BLaER1 treated with 17β-estradiol and CSF1 and Interleukin-3, amounts not matched to agents 10 nM and 100 nM (cell line): ENCODE results near the gene MLEC.
A peak's percentile ranks its signal among the peaks of the same experiment; 100 is the strongest.

Source experiments
- H3K27ac ChIP-seq, 11 experiments: shearing (Covaris generic); formaldehyde crosslinking; 2 replicates each; pipeline ENCODE4 v1.8.1; 2022
- H3K27me3 ChIP-seq, 11 experiments: shearing (Covaris generic); formaldehyde crosslinking; 2 replicates each; pipeline ENCODE4 v1.8.1; 2022
- H3K36me3 ChIP-seq, 11 experiments: shearing (Covaris generic); formaldehyde crosslinking; 2 replicates each; pipeline ENCODE4 v1.8.1; 2022
- H3K4me1 ChIP-seq, 10 experiments: shearing (Covaris generic); formaldehyde crosslinking; 2 replicates each; pipeline ENCODE4 v1.8.1; 2022
- H3K4me2 ChIP-seq, 11 experiments: shearing (Covaris generic); formaldehyde crosslinking; 2 replicates each; pipeline ENCODE4 v1.8.1; 2022
- H3K4me3 ChIP-seq, 10 experiments: shearing (Covaris generic); formaldehyde crosslinking; 2 replicates each; pipeline ENCODE4 v1.8.1; 2022
- H3K9ac ChIP-seq, 11 experiments: shearing (Covaris generic); formaldehyde crosslinking; 2 replicates each; pipeline ENCODE4 v1.8.1; 2022
- H3K9me3 ChIP-seq, 11 experiments: shearing (Covaris generic); formaldehyde crosslinking; replicated peaks in 1 of 11; 2 replicates each; pipeline ENCODE4 v1.8.1; 2022
- H4K20me1 ChIP-seq, 11 experiments: shearing (Covaris generic); formaldehyde crosslinking; 2 replicates each; pipeline ENCODE4 v1.8.1; 2022
- Cebpa-rat ChIP-seq, 11 experiments: shearing (Covaris generic); IDR thresholded peaks; 2 replicates each; pipeline ENCODE4 v1.8.1; 2022

MLEC gene

DNA sequence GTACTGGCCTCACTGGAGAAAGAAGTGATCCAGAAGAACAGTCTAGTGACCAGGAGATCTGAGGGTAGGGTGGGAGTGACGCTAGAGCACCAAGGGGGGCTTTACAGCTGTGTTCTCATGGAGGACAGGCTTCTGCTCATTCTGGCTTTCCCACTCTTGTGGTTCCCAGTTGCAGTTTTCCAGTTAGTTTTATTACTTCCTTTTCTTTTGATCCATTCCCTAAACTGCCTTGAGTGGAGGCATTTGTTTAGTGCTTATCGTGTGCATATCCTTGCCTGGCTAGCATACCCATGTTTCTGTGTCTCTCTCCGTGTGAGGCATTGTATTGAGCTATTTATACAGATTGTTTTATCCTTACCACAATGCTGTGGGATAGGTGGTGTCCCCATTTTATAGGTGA is 4.0 kb downstream of the MLEC start:
- Histone ChIP-seq H3K27me3 (no peaks in the 10 kb centered on the region), H3K9me3 (no peaks in the 10 kb centered on the region), H3K36me3 (peaks cover 33 to 62% (median 38%) of the 10 kb centered on the region in 11 experiments), H4K20me1 (peaks cover 48 to 89% (median 72%) of the 10 kb centered on the region in 11 experiments; a peak in 21 of 22 replicates), H3K4me3 (peak overlapping the region in 6 of 10 experiments; percentile 8 to 96 (median 64); a peak in 8 of 20 replicates), H3K4me2 (peak overlapping the region; percentile 86 to 97 (median 94)), H3K4me1 (peaks cover 45 to 64% (median 48%) of the 10 kb centered on the region in 10 experiments), H3K9ac (peak overlapping the region; percentile 2 to 98 (median 30); a peak in 18 of 22 replicates), H3K27ac (peak overlapping the region in 9 of 11 experiments; percentile 1 to 52 (median 17); a peak in 16 of 22 replicates)
- no peak for TF ChIP-seq Cebpa-rat (IDR thresholded peaks at IDR 0.05)

DNA sequence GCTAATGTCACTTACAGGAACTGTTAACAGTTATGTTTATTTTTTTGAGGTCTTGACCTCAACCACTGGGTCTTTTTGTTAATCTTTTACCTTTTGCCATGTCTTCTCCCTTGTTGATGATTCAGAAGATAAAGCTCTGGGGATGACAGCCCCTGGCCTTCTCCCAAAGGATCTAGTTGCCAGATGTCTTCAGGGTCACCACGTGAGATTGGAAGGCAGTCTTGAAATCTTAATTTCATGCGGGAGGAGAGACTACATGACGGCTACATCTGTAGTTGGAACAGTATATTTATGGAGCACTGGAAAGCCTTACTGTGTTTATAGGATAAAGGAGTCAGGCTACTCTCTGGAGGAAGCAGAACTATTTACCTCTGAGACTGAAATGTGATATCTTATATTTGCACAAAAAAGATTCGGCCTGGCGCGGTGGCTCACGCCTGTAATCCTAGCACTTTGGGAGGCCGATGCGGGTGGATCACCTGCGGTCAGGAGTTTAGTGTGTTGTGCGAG is 5.6 kb downstream of the MLEC start:
- no peak for TF ChIP-seq Cebpa-rat (IDR thresholded peaks at IDR 0.05)
- Histone ChIP-seq H4K20me1 (peaks cover 48 to 85% (median 68%) of the 10 kb centered on the region in 11 experiments; a peak in 21 of 22 replicates), H3K36me3 (peaks cover 49 to 78% (median 54%) of the 10 kb centered on the region in 11 experiments), H3K4me2 (peak overlapping the region; percentile 86 to 97 (median 94)), H3K4me1 (peaks cover 44 to 78% (median 55%) of the 10 kb centered on the region in 10 experiments), H3K27ac (peak overlapping the region in 10 of 11 experiments; percentile 1 to 52 (median 20); a peak in 13 of 22 replicates), H3K27me3 (no peaks in the 10 kb centered on the region), H3K9ac (peak overlapping the region in 6 of 11 experiments; percentile 0 to 98 (median 54); a peak in 6 of 22 replicates), H3K9me3 (no peaks in the 10 kb centered on the region), H3K4me3 (no peak overlapping the region)

DNA sequence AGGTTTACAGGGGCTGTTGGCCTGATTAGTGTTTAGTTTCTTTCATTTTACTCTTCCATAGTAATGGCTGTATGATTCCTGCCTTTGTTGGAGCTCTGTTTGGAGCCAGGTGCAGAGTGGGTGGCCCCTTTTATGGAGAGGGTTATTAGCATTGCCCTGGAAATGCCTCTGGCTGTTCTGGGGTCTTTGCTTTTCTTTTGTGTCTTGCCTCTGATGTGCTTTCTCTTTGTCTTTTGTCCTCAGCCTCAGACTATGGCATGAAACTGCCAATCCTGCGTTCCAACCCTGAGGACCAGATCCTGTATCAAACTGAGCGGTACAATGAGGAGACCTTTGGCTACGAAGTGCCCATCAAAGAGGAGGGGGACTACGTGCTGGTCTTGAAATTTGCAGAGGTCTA is 6.9 kb downstream of the MLEC start:
- peaks cover 58 to 89% (median 64%) of the 10 kb centered on the region in 11 experiments for H3K36me3 ChIP-seq
- no peak overlapping the region for H3K4me2 ChIP-seq
- H4K20me1 ChIP-seq: peaks cover 43 to 72% (median 55%) of the 10 kb centered on the region in 11 experiments; a peak in 21 of 22 replicates
- no peak overlapping the region for H3K4me3 ChIP-seq
- no peak overlapping the region; a peak in 1 of 22 replicates for H3K27ac ChIP-seq
- no peaks in the 10 kb centered on the region for H3K27me3 ChIP-seq
- no peaks in the 10 kb centered on the region for H3K9me3 ChIP-seq
- no peak overlapping the region for H3K9ac ChIP-seq
- H3K4me1 ChIP-seq: peaks cover 55 to 90% (median 66%) of the 10 kb centered on the region in 10 experiments
- TF ChIP-seq Cebpa-rat (IDR thresholded peaks at IDR 0.05): no peak

DNA sequence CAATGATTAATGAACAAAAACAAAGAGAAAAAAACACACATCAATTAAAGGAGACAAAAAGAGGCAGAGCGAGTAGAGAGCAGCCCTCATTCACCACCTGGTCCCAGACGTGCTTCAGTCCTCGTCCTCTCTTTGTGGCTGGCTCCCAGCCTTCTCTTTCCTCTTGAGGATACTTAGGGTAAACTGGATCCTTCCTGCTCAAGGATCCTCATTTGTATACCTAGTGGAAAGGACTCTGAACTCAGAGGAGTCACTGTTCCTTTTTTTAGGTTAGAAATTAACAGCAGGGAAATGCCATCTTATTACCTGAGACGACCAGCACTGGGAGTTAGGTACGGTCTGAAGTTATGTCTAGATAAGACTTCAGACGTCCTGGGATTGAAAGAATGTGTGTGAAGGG is 9.7 kb downstream of the MLEC start:
- H3K4me2 ChIP-seq: no peak overlapping the region
- no peak for TF ChIP-seq Cebpa-rat (IDR thresholded peaks at IDR 0.05)

DNA sequence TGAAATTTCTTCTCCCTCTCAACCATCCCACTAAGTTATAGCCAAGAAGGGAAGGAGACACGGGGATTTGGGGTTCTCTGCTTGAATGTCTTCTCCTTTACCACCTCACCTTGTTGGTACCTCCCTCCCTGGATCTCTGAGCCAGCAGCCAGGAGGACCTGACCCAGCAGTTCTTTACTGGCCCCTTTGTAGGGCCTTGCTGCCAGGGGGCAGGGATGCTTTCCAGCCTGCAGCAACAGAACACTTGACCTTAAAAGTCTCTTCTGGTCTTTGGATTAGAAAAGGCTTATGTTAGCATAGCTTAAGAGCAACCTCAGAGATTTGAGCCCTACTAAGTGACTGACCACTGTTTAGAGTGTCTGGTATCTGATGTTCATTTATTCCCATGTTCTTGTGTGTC is 10.4 kb downstream of the MLEC start:
- Histone ChIP-seq H3K9ac (no peak overlapping the region; a peak in 1 of 22 replicates), H3K9me3 (no peaks in the 10 kb centered on the region), H3K36me3 (peaks cover 86 to 100% (median 97%) of the 10 kb centered on the region in 11 experiments), H3K4me2 (peak overlapping the region in 8 of 11 experiments; percentile 60 to 91 (median 78); a peak in 11 of 22 replicates), H4K20me1 (peaks cover 8 to 67% (median 22%) of the 10 kb centered on the region in 11 experiments; a peak in 19 of 22 replicates), H3K27ac (peak overlapping the region in 9 of 11 experiments; percentile 4 to 83 (median 78); a peak in 13 of 22 replicates), H3K27me3 (no peaks in the 10 kb centered on the region), H3K4me1 (peaks cover 35 to 70% (median 46%) of the 10 kb centered on the region in 10 experiments), H3K4me3 (no peak overlapping the region)
- TF ChIP-seq Cebpa-rat (IDR thresholded peaks at IDR 0.05): no peak

More for the DNA sequence above, 9.7 kb downstream of the MLEC start:
- H3K27ac ChIP-seq: peak overlapping the region in 2 of 11 experiments; percentile 82 to 83; a peak in 1 of 22 replicates
- H3K36me3 ChIP-seq: peaks cover 78 to 97% (median 92%) of the 10 kb centered on the region in 11 experiments
- no peaks in the 10 kb centered on the region for H3K27me3 ChIP-seq
- no peaks in the 10 kb centered on the region for H3K9me3 ChIP-seq
- H3K4me1 ChIP-seq: peaks cover 42 to 77% (median 53%) of the 10 kb centered on the region in 10 experiments
- H3K9ac ChIP-seq: no peak overlapping the region
- no peak overlapping the region for H3K4me3 ChIP-seq
- peaks cover 16 to 67% (median 29%) of the 10 kb centered on the region in 11 experiments; a peak in 19 of 22 replicates for H4K20me1 ChIP-seq

DNA sequence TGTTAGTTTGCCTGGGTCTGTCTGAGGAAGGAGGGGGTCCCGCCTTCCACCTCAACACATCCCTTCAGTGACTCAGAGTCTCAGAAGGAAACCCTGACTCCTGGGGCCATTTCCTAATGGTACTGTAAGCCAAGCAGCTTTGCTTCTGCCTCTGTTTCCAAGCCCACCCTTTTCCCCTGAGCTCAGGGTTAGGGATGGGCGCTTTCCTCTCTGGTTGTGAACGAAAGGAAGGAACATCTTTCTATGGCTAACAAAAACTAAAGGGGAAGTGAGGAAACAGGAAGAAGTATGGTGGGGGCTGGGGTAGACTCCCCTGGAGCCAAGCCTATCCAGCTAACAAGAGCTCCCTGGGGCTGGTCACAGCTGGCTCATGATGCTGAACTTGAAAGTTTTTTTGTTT is 11.7 kb downstream of the MLEC start:
- H4K20me1 ChIP-seq: peaks cover 0 to 65% (median 10%) of the 10 kb centered on the region in 11 experiments; a peak in 17 of 22 replicates
- peak overlapping the region in 10 of 11 experiments; percentile 68 to 83 (median 79); a peak in 21 of 22 replicates for H3K27ac ChIP-seq
- H3K36me3 ChIP-seq: peaks cover 87 to 100% (median 97%) of the 10 kb centered on the region in 11 experiments
- H3K4me2 ChIP-seq: peak overlapping the region; percentile 60 to 91 (median 79)
- H3K9me3 ChIP-seq: no peaks in the 10 kb centered on the region
- H3K27me3 ChIP-seq: no peaks in the 10 kb centered on the region
- peak overlapping the region in 4 of 10 experiments; percentile 0 to 29 (median 27); a peak in 6 of 20 replicates for H3K4me3 ChIP-seq
- TF ChIP-seq Cebpa-rat (IDR thresholded peaks at IDR 0.05): peak in 1 of 11 experiments; percentile 58; a peak in 1 of 22 replicates
- peaks cover 27 to 60% (median 37%) of the 10 kb centered on the region in 10 experiments for H3K4me1 ChIP-seq
- H3K9ac ChIP-seq: peak overlapping the region in 9 of 11 experiments; percentile 45 to 66 (median 57); a peak in 15 of 22 replicates

DNA sequence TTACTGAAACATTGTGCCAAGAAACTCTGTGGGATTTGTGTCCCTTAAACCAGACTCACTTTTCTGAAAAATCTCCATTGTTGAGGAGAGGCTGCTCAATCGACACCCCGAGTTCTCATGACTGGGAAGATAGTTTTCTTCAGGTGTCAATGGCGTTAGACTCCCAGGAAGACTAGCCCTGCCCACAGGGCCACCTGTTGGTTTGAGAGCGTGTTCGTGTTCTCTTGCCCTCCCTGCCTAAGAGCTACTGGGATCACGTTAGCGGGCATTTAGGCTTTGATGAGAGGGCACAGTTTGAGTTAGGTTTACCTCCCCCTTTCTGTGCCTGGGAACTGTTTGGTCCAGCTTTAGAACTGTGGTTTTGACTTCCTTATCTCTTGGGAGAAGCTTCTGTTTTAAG is 12.6 kb downstream of the MLEC start:
- peaks cover 27 to 58% (median 37%) of the 10 kb centered on the region in 10 experiments for H3K4me1 ChIP-seq
- no peaks in the 10 kb centered on the region for H3K27me3 ChIP-seq
- H4K20me1 ChIP-seq: peaks cover 0 to 57% (median 4%) of the 10 kb centered on the region in 11 experiments; a peak in 11 of 22 replicates
- no peak overlapping the region for H3K4me3 ChIP-seq
- peak overlapping the region; percentile 7 to 63 (median 30); a peak in 10 of 22 replicates for H3K9ac ChIP-seq
- peak overlapping the region; percentile 23 to 83 (median 78); a peak in 20 of 22 replicates for H3K27ac ChIP-seq
- TF ChIP-seq Cebpa-rat (IDR thresholded peaks at IDR 0.05): no peak
- no peaks in the 10 kb centered on the region for H3K9me3 ChIP-seq
- peaks cover 82 to 100% (median 96%) of the 10 kb centered on the region in 11 experiments for H3K36me3 ChIP-seq
- peak overlapping the region; percentile 60 to 91 (median 79); a peak in 21 of 22 replicates for H3K4me2 ChIP-seq

DNA sequence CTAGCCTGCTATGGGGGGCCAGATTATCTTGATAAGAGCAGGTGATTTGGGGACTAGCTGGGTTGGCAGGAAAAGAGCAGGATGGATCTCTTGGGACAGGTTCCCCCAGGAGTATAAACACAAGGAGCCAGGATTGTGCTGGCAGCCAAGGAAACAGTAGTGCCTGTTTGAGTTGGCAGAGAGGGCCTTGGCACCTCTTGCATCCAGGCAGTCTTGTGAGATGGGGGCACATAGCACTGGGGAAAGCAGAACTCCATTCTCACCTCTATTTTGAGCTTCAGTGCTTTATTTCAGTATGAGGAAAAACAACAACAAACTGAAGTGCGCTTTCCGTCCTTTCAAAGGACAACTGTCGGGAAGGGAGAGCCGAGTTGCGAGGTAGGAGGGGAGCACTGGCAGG is 13.9 kb downstream of the MLEC start:
- peaks cover 30 to 59% (median 44%) of the 10 kb centered on the region in 10 experiments for H3K4me1 ChIP-seq
- no peak overlapping the region for H3K4me2 ChIP-seq
- no peak overlapping the region for H3K9ac ChIP-seq
- TF ChIP-seq Cebpa-rat (IDR thresholded peaks at IDR 0.05): no peak
- H3K27me3 ChIP-seq: no peaks in the 10 kb centered on the region
- H3K4me3 ChIP-seq: no peak overlapping the region
- H3K36me3 ChIP-seq: peaks cover 76 to 98% (median 94%) of the 10 kb centered on the region in 11 experiments
- H3K27ac ChIP-seq: peak overlapping the region in 4 of 11 experiments; percentile 3 to 82 (median 41); a peak in 2 of 22 replicates
- H4K20me1 ChIP-seq: peaks cover 0 to 44% (median 4%) of the 10 kb centered on the region in 11 experiments; a peak in 11 of 22 replicates
- no peaks in the 10 kb centered on the region for H3K9me3 ChIP-seq

DNA sequence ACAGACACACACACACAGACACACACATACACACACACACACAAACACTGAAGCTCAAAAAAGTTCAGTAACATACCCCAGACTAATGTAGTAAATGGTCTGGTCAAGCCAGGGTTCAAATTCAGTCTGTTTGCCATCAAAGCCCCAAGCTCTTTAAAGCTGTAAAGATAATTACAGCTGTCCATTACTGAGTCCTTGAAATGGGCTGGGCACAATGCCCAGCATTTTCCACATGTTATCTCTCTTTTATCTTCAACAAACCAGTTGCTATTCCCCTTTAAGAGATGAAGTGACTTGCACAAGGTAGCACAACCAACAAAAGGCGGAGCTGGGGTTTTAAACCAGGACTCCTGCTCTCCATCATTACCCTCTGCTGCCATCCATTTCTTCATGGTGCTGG is 15.7 kb downstream of the MLEC start:
- peaks cover 0 to 42% (median 4%) of the 10 kb centered on the region in 11 experiments; a peak in 11 of 22 replicates for H4K20me1 ChIP-seq
- no peak overlapping the region for H3K9ac ChIP-seq
- no peaks in the 10 kb centered on the region for H3K27me3 ChIP-seq
- H3K27ac ChIP-seq: no peak overlapping the region
- H3K4me1 ChIP-seq: peaks cover 30 to 54% (median 43%) of the 10 kb centered on the region in 10 experiments
- no peak overlapping the region for H3K4me2 ChIP-seq
- TF ChIP-seq Cebpa-rat (IDR thresholded peaks at IDR 0.05): no peak
- H3K9me3 ChIP-seq: no peaks in the 10 kb centered on the region
- peaks cover 58 to 83% (median 78%) of the 10 kb centered on the region in 11 experiments for H3K36me3 ChIP-seq
- no peak overlapping the region for H3K4me3 ChIP-seq
